GM23338 (cell line): ENCODE measurements around the gene ACCS. TPM values are rescaled to one million over a fixed set of nuclear protein-coding genes. Genes with fewer than 3 reads are reported as not detected.

Experiments used
- ATAC-seq: fragments of 200-7000 bp; cut with Tn5 transposase; 3 replicates; pipeline ENCODE4 v1.9.1; 2020
- DNase-seq: peaks from one replicate; pipeline ENCODE4 v3.0.0-alpha.2; 2015; ENCODE audit warnings: low spot score
- H2AFZ ChIP-seq: fragments of 200-600 bp; sonication (generic); 2 replicates; pipeline ENCODE4 v1.8.0; 2016; ENCODE audit warnings: antibody characterized with exemption, mild to moderate bottlenecking, moderate library complexity
- H3F3A ChIP-seq: fragments of 200-600 bp; sonication (generic); replicated peaks from 2 replicates; pipeline ENCODE4 v1.8.0; 2017; ENCODE audit warnings: antibody characterized with exemption, mixed run types, low read depth
- H3K27ac ChIP-seq: fragments of 200-600 bp; sonication (generic); 2 replicates; pipeline ENCODE4 v1.6.1; 2016; ENCODE audit warnings: low read depth
- H3K27me3 ChIP-seq: fragments of 200-600 bp; sonication (generic); 2 replicates; pipeline ENCODE4 v1.8.0; 2016; ENCODE audit warnings: mild to moderate bottlenecking, mixed run types, moderate library complexity; ENCODE audit not compliant: insufficient read depth
- H3K36me3 ChIP-seq: fragments of 200-600 bp; sonication (generic); 2 replicates; pipeline ENCODE4 v1.8.0; 2016; ENCODE audit warnings: mild to moderate bottlenecking; ENCODE audit not compliant: insufficient read depth
- H3K4me1 ChIP-seq: fragments of 200-600 bp; sonication (generic); 2 replicates; pipeline ENCODE4 v1.8.0; 2016; ENCODE audit warnings: mild to moderate bottlenecking, moderate library complexity; ENCODE audit not compliant: insufficient read depth
- H3K4me2 ChIP-seq: fragments of 200-600 bp; sonication (generic); 2 replicates; pipeline ENCODE4 v1.7.1; 2017; ENCODE audit warnings: mixed run types
- H3K4me3 ChIP-seq: fragments of 200-600 bp; sonication (generic); 2 replicates; pipeline ENCODE4 v1.6.1; 2016; ENCODE audit warnings: mixed run types
- H3K79me2 ChIP-seq: fragments of 200-600 bp; sonication (generic); replicated peaks from 2 replicates; pipeline ENCODE4 v1.8.0; 2017; ENCODE audit warnings: mild to moderate bottlenecking; ENCODE audit not compliant: insufficient read depth
- H3K9me2 ChIP-seq: fragments of 200-600 bp; sonication (generic); 2 replicates; pipeline ENCODE4 v1.8.0; 2017; ENCODE audit not compliant: insufficient read depth
- H4K20me1 ChIP-seq: fragments of 200-600 bp; sonication (generic); replicated peaks from 2 replicates; pipeline ENCODE4 v1.8.0; 2017; ENCODE audit warnings: mild to moderate bottlenecking; ENCODE audit not compliant: insufficient read depth
- H3K27ac Mint-ChIP-seq: 2 replicates; pipeline ENCODE4 v1.8.0; 2020; ENCODE audit warnings: inconsistent platforms, mild to moderate bottlenecking, moderate library complexity, mixed read lengths
- H3K27me3 Mint-ChIP-seq: 3 replicates; pipeline ENCODE4 v1.8.0; 2022; ENCODE audit warnings: low read depth, mild to moderate bottlenecking, moderate library complexity, mixed read lengths, inconsistent platforms; ENCODE audit not compliant: insufficient read depth, poor library complexity
- H3K36me3 Mint-ChIP-seq: 3 replicates; pipeline ENCODE4 v1.8.0; 2021; ENCODE audit warnings: low read depth, mild to moderate bottlenecking, inconsistent platforms, moderate library complexity, mixed read lengths
- H3K4me1 Mint-ChIP-seq: 3 replicates; pipeline ENCODE4 v1.8.0; 2020; ENCODE audit warnings: mild to moderate bottlenecking, inconsistent platforms, mixed read lengths
- H3K4me3 Mint-ChIP-seq: 3 replicates; pipeline ENCODE4 v1.8.0; 2021; ENCODE audit warnings: moderate library complexity, mild to moderate bottlenecking, inconsistent platforms, mixed read lengths
- H3K9me3 Mint-ChIP-seq: 3 replicates; pipeline ENCODE4 v1.8.0; 2020; ENCODE audit warnings: moderate library complexity, mild to moderate bottlenecking, inconsistent platforms, mixed read lengths
- CREB1 ChIP-seq: fragments of 250-450 bp; sonication (Bioruptor Pico); IDR thresholded peaks from 2 replicates; pipeline ENCODE4 v1.5.0; 2020; ENCODE audit warnings: low read depth, mild to moderate bottlenecking, moderate library complexity
- CTCF ChIP-seq, 2 experiments: fragments of 200-600 bp in 1 of 2; sonication (generic) in 1 of 2; conservative IDR thresholded peaks; 2 replicates each; pipeline versions ENCODE4 v1.5.1 to v1.6.1; 2016 to 2017; ENCODE audit warnings: antibody characterized with exemption in 2 of 2, low read depth in 2 of 2, mild to moderate bottlenecking in 2 of 2, moderate library complexity in 1 of 2
- ETS1 ChIP-seq: IDR thresholded peaks from 2 replicates; pipeline ENCODE4 v1.6.1; 2016; ENCODE audit warnings: antibody characterized with exemption
- EZH2 ChIP-seq: fragments of 200-600 bp; sonication (generic); IDR thresholded peaks from one replicate; pipeline ENCODE4 v1.8.0; 2017; ENCODE audit warnings: antibody characterized with exemption, mild to moderate bottlenecking, low read depth; ENCODE audit not compliant: unreplicated experiment
- EZH2phosphoT487 ChIP-seq: fragments of 200-600 bp; sonication (generic); IDR thresholded peaks from one replicate; pipeline ENCODE4 v1.8.1; 2018; ENCODE audit warnings: antibody characterized with exemption; ENCODE audit not compliant: unreplicated experiment
- JUNB ChIP-seq: IDR thresholded peaks from one replicate; pipeline ENCODE4 v1.6.1; 2016; ENCODE audit warnings: antibody characterized with exemption; ENCODE audit not compliant: unreplicated experiment
- NANOG ChIP-seq: IDR thresholded peaks from 2 replicates; pipeline ENCODE4 v1.6.1; 2016; ENCODE audit warnings: antibody characterized with exemption, borderline replicate concordance
- POLR2AphosphoS5 ChIP-seq: IDR thresholded peaks from 2 replicates; pipeline ENCODE4 v1.6.1; 2016; ENCODE audit warnings: antibody characterized with exemption, low read depth
- REST ChIP-seq: IDR thresholded peaks from one replicate; pipeline ENCODE4 v1.6.1; 2018; ENCODE audit warnings: antibody characterized with exemption; ENCODE audit not compliant: unreplicated experiment
- STAT1 ChIP-seq: IDR thresholded peaks from one replicate; pipeline ENCODE4 v1.6.1; 2016; ENCODE audit warnings: antibody characterized with exemption; ENCODE audit not compliant: unreplicated experiment
- ZNF114 ChIP-seq: fragments of 250-450 bp; sonication (Bioruptor Pico); IDR thresholded peaks from 2 replicates; pipeline ENCODE4 v1.5.0; 2020; ENCODE audit warnings: mild to moderate bottlenecking, moderate library complexity
- ZNF331 ChIP-seq: fragments of 250-450 bp; sonication (Bioruptor Pico); IDR thresholded peaks from 2 replicates; pipeline ENCODE4 v1.5.0; 2020; ENCODE audit warnings: low read depth, mild to moderate bottlenecking, moderate library complexity
- ZNF462 ChIP-seq: fragments of 250-450 bp; sonication (Bioruptor Pico); IDR thresholded peaks from 2 replicates; pipeline ENCODE4 v1.5.0; 2020; ENCODE audit warnings: mild to moderate bottlenecking, moderate library complexity
- polyA plus RNA-seq: library from polyadenylated mRNA; unstranded; fragments of >200 nt; fragmentation: Nextera tagmentation; extraction: Ambion mirVana; gene quantifications from 2 replicates; pipeline ENCODE4 v1.2.1, GENCODE V29; 2016
- total RNA-seq: library from RNA; depleted of rRNA; stranded (reverse); fragments of >200 nt; shearing (Covaris generic); gene quantifications from 2 replicates; pipeline ENCODE4 v1.2.3, GENCODE V29; 2014

Gene ACCS
- total and polyA plus RNA-seq, 2 experiments from 2014 or later: 3.6 to 6.6 TPM

GRCh38 chr11:44047931-44048431 is 18.1 kb upstream of the ACCS start, which contains the start of gene ACCSL:
ACCSL (plus strand) TSS chr11:44047981; CDS start chr11:44048037, 56 bp downstream.
- DNase-seq (no peak), ATAC-seq (no peak)
- H3K4me1 ChIP-seq: no peaks in the 10 kb centered on the region
- Mint-ChIP-seq H3K36me3 (no peaks in the 10 kb centered on the region), H3K27me3 (no peaks in the 10 kb centered on the region), H3K27ac (no peak within 1 kb of the TSS), H3K4me3 (no peak within 1 kb of the TSS; the same call in 2 of the 3 replicates), H3K4me1 (no peaks in the 10 kb centered on the region), H3K9me3 (no peaks in the 10 kb centered on the region; the same call in 2 of the 3 replicates)
- H3K27me3 ChIP-seq: no peaks in the 10 kb centered on the region
- no peaks in the 10 kb centered on the region for H3F3A ChIP-seq
- H2AFZ ChIP-seq: no peak within 1 kb of the TSS
- H3K4me2 ChIP-seq: no peak within 1 kb of the TSS
- H3K36me3 ChIP-seq: no peaks in the 10 kb centered on the region
- peaks cover 9% of the 10 kb centered on the region; the same call in 1 of the 2 replicates for H3K9me2 ChIP-seq
- H3K4me3 ChIP-seq: no peak within 1 kb of the TSS
- H4K20me1 ChIP-seq: no peaks in the 10 kb centered on the region
- no peaks in the 10 kb centered on the region for H3K79me2 ChIP-seq
- no peak within 1 kb of the TSS for H3K27ac ChIP-seq
- TF ChIP-seq CTCF (conservative IDR thresholded peaks at IDR 0.05; ENCODE audit: low read depth in 2 of 2) (no peak), EZH2phosphoT487 (no peak), JUNB (no peak), ZNF462 (no peak), REST (no peak), ZNF114 (no peak), CREB1 (CRISPR knock-in tag) (no peak), ZNF331 (CRISPR knock-in tag) (no peak), POLR2AphosphoS5 (no peak), NANOG (no peak), ETS1 (no peak), STAT1 (no peak), EZH2 (no peak)
